Measurements from ENCODE around the gene ADGRA1.

ADGRA1 gene

GRCh38 chr10:133126431-133127290 lies 38.9 kb downstream of the ADGRA1 start:
- Histone ChIP-seq H3K9ac (ENCODE audit: low read length) (no peak overlapping the region), H3K27ac (ENCODE audit: low read depth, low read length, poor library complexity, severe bottlenecking) (no peak overlapping the region), H3K9me3 (ENCODE audit: low read length) (no peaks in the 10 kb centered on the region), H3K27me3 (ENCODE audit: insufficient read depth, low read length) (no peaks in the 10 kb centered on the region), H2AFZ (ENCODE audit: low read length) (no peak overlapping the region), H3K4me1 (ENCODE audit: insufficient read depth, low read length, severe bottlenecking) (no peaks in the 10 kb centered on the region), H3K4me3 (ENCODE audit: low read depth, low read length, poor library complexity, severe bottlenecking) (no peak overlapping the region), H3K79me2 (ENCODE audit: insufficient read depth, low read length) (no peaks in the 10 kb centered on the region), H3F3A (ENCODE audit: insufficient read depth, low read length) (no peaks in the 10 kb centered on the region), H4K20me1 (ENCODE audit: insufficient read depth, low read length) (no peaks in the 10 kb centered on the region), H3K9me2 (ENCODE audit: low read depth, low read length) (no peaks in the 10 kb centered on the region), H3K4me2 (ENCODE audit: low read length) (no peak overlapping the region), H3K36me3 (ENCODE audit: insufficient read depth, low read length) (no peaks in the 10 kb centered on the region)
- TF ChIP-seq CTCF (IDR thresholded peaks at IDR 0.05; ENCODE audit: low read length): no peak
- no peak for TF ChIP-seq EZH2 (IDR thresholded peaks at IDR 0.05; ENCODE audit: borderline replicate concordance, low read length)

DNA sequence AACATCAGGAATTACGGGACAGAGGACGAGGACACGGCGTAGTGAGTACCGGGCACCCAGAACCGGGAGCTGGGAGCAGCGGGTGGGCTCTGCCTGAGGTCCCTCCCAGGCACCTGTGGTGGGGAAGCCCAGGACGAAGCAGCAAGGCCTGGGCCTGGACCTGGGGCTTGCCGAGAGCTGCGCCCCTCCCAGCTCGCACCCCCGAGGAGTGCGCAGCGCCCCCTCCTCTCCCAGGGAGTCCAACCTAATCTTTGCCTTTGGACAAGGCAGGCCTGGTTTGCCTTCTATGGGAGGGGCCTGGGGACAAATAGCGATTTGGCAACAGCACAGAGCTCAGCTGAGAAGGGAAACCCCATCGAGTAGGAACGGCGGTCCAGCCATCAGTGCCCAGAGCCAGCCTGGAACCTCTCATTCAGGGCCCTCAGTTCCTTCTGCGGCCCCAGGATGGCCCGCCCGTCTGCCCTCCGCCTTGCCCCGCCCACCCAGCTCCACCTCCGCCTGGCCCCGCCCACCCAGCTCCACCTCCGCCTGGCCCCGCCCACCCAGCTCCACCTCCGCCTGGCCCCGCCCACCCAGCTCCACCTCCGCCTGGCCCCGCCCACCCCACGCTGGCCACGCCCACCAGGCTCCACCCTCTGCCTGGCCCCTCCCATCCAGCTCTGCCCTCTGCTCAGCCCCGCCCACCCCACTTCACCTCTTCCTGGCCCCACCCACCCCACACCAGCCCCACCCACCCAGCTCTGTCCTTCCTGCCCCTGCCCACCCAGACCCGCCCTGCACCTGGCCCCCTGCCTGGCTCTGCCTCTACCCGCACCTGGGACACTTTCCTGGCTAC lies 39.8 kb downstream of the ADGRA1 start:
- no peaks in the 10 kb centered on the region for H3K27me3 ChIP-seq (ENCODE audit: insufficient read depth, low read length)
- H3F3A ChIP-seq (ENCODE audit: insufficient read depth, low read length): no peaks in the 10 kb centered on the region
- no peaks in the 10 kb centered on the region for H3K4me1 ChIP-seq (ENCODE audit: insufficient read depth, low read length, severe bottlenecking)
- H3K36me3 ChIP-seq (ENCODE audit: insufficient read depth, low read length): no peaks in the 10 kb centered on the region
- no peak overlapping the region for H3K27ac ChIP-seq (ENCODE audit: low read depth, low read length, poor library complexity, severe bottlenecking)
- H3K9me3 ChIP-seq (ENCODE audit: low read length): no peaks in the 10 kb centered on the region
- no peaks in the 10 kb centered on the region for H3K9me2 ChIP-seq (ENCODE audit: low read depth, low read length)
- H3K4me2 ChIP-seq (ENCODE audit: low read length): no peak overlapping the region
- H3K4me3 ChIP-seq (ENCODE audit: low read depth, low read length, poor library complexity, severe bottlenecking): no peak overlapping the region
- TF ChIP-seq CTCF (IDR thresholded peaks at IDR 0.05; ENCODE audit: low read length) (no peak), EZH2 (IDR thresholded peaks at IDR 0.05; ENCODE audit: borderline replicate concordance, low read length) (no peak)
- H3K79me2 ChIP-seq (ENCODE audit: insufficient read depth, low read length): no peaks in the 10 kb centered on the region
- H2AFZ ChIP-seq (ENCODE audit: low read length): no peak overlapping the region
- no peaks in the 10 kb centered on the region for H4K20me1 ChIP-seq (ENCODE audit: insufficient read depth, low read length)
- H3K9ac ChIP-seq (ENCODE audit: low read length): no peak overlapping the region

- no peaks in the 10 kb centered on the region for H3K9me3 ChIP-seq (ENCODE audit: low read length)
- no peaks in the 10 kb centered on the region for H3K4me1 ChIP-seq (ENCODE audit: insufficient read depth, low read length, severe bottlenecking)
- TF ChIP-seq CTCF (IDR thresholded peaks at IDR 0.05; ENCODE audit: low read length) (no peak), EZH2 (IDR thresholded peaks at IDR 0.05; ENCODE audit: borderline replicate concordance, low read length) (no peak)
- H3K9me2 ChIP-seq (ENCODE audit: low read depth, low read length): no peaks in the 10 kb centered on the region
- no peak overlapping the region for H3K9ac ChIP-seq (ENCODE audit: low read length)
- no peaks in the 10 kb centered on the region for H3K36me3 ChIP-seq (ENCODE audit: insufficient read depth, low read length)
- no peaks in the 10 kb centered on the region for H4K20me1 ChIP-seq (ENCODE audit: insufficient read depth, low read length)
- no peaks in the 10 kb centered on the region for H3K27me3 ChIP-seq (ENCODE audit: insufficient read depth, low read length)
- no peak overlapping the region for H2AFZ ChIP-seq (ENCODE audit: low read length)
- H3K79me2 ChIP-seq (ENCODE audit: insufficient read depth, low read length): no peaks in the 10 kb centered on the region
- no peak overlapping the region for H3K4me2 ChIP-seq (ENCODE audit: low read length)
- H3K27ac ChIP-seq (ENCODE audit: low read depth, low read length, poor library complexity, severe bottlenecking): no peak overlapping the region
- H3F3A ChIP-seq (ENCODE audit: insufficient read depth, low read length): no peaks in the 10 kb centered on the region
- H3K4me3 ChIP-seq (ENCODE audit: low read depth, low read length, poor library complexity, severe bottlenecking): no peak overlapping the region
Observed at GRCh38 chr10:133128126-133129070, 40.7 kb downstream of the ADGRA1 start.

Measured in OCI-LY1 (cell line).